ENCODE data around the gene PNMA6A. TPM values are rescaled to one million over a fixed set of nuclear protein-coding genes. Genes with fewer than 3 reads are reported as not detected.

PNMA6A gene
- total RNA-seq, 4 donors from 2014 or later = 0.68 TPM; not detected in 3

Small RNAs within 50 kb of the gene (small RNA-seq; reads per million reads assigned to genes)
- gene AC243428.1 = 0 reads per million in 4 donors

Other genes with a start within 250 kb of the PNMA6A start
- gene CETN2, start 241.7 kb upstream of the PNMA6A start, total RNA-seq = 10 to 100 TPM in 2 of 4 donors, 1 to 10 TPM in 2; 3.4 to 14.6 (median 10.4) TPM
- 10 to 100 TPM in 2 of 4 donors, 1 to 10 TPM in 2; 1.4 to 21.0 (median 13.5) TPM for gene NSDHL, start 241.4 kb upstream of the PNMA6A start, total RNA-seq
- gene ZNF185, start 174.4 kb upstream of the PNMA6A start, total RNA-seq = 1 to 10 TPM in 2 of 4 donors, under 1 TPM in 1, not detected in 1; 0.40 to 4.1 (median 3.2) TPM
- gene PNMA5, start 78.3 kb upstream of the PNMA6A start, total RNA-seq = not detected
- gene PNMA3, start 16.0 kb upstream of the PNMA6A start, total RNA-seq = under 1 TPM in 2 of 4 donors, not detected in 2; 0.32 to 0.82 TPM
- not detected for gene MAGEA1, start 106.8 kb downstream of the PNMA6A start, total RNA-seq
- not detected for gene PNMA6F, start 249.3 kb downstream of the PNMA6A start, total RNA-seq

All from transverse colon (tissue), 4 donors.